ENCODE data around the gene ZNF337. TPM values are rescaled to one million over a fixed set of nuclear protein-coding genes. Genes with fewer than 3 reads are reported as not detected.
A peak's percentile ranks its signal among the peaks of the same experiment; 100 is the strongest.
"Not testable (repeated sequence)": the region's sequence is repeated elsewhere in the genome, so short reads cannot be mapped to it uniquely, and the experiment has no call there.

The ZNF337 gene
- total and polyA plus RNA-seq, 3 experiments from 2014 or later, result 12.5 to 15.4 (median 12.7) TPM

- CTCF ChIA-PET, result no interaction called here
- peak overlapping the region in 4 of 8 donors; percentile 6 to 44 (median 19) for H3K27ac Mint-ChIP-seq
- H3K4me1 Mint-ChIP-seq, result peaks cover 14 to 34% (median 22%) of the 10 kb centered on the region in 3 donors
Observed at GRCh38 chr20:25686081-25687067, 10.3 kb downstream of the ZNF337 start.

GRCh38 chr20:25685276-25686080 is 11.2 kb downstream of the ZNF337 start:
- POLR2A ChIA-PET, result no interaction called here
- Mint-ChIP-seq H3K36me3 (peaks cover 15 to 64% (median 22%) of the 10 kb centered on the region in 3 donors), H3K27ac (peak overlapping the region in 4 of 8 donors; percentile 29 to 73 (median 48)), H3K9me3 (no peaks in the 10 kb centered on the region), H3K4me1 (peaks cover 11 to 32% (median 18%) of the 10 kb centered on the region in 3 donors), H3K27me3 (no peaks in the 10 kb centered on the region), H3K4me3 (peak overlapping the region in 1 of 7 donors; percentile 70)
- no peaks in the 10 kb centered on the region for H3K9me3 ChIP-seq (ENCODE audit: low read length)
- CTCF ChIA-PET, result no interaction called here
- H3K4me1 ChIP-seq (ENCODE audit: insufficient read depth, low read length), result no peaks in the 10 kb centered on the region
- H3K27ac ChIP-seq (ENCODE audit: low read depth, low read length), result no peak overlapping the region
- DNase-seq, result no peak
- H3K36me3 ChIP-seq (ENCODE audit: insufficient read depth, low read length), result peaks cover 10% of the 10 kb centered on the region
- no peaks in the 10 kb centered on the region for H3K27me3 ChIP-seq (ENCODE audit: insufficient read depth, low read length, poor library complexity, severe bottlenecking)
- no peak overlapping the region for H3K4me3 ChIP-seq (ENCODE audit: low read length)

More at GRCh38 chr20:25686081-25687067, 10.3 kb downstream of the ZNF337 start:
- Mint-ChIP-seq H3K27me3 (no peaks in the 10 kb centered on the region), H3K36me3 (peaks cover 15 to 62% (median 20%) of the 10 kb centered on the region in 3 donors), H3K9me3 (no peaks in the 10 kb centered on the region), H3K4me3 (no peak overlapping the region)
- DNase-seq, result no peak
- H3K9me3 ChIP-seq (ENCODE audit: low read length), result no peaks in the 10 kb centered on the region
- H3K4me1 ChIP-seq (ENCODE audit: insufficient read depth, low read length), result no peaks in the 10 kb centered on the region
- H3K27me3 ChIP-seq (ENCODE audit: insufficient read depth, low read length, poor library complexity, severe bottlenecking), result no peaks in the 10 kb centered on the region
- POLR2A ChIA-PET, result no interaction called here
- peaks cover 1% of the 10 kb centered on the region for H3K36me3 ChIP-seq (ENCODE audit: insufficient read depth, low read length)
- no peak overlapping the region for H3K4me3 ChIP-seq (ENCODE audit: low read length)
- no peak overlapping the region for H3K27ac ChIP-seq (ENCODE audit: low read depth, low read length)

GRCh38 chr20:25683826-25684225 is 12.8 kb downstream of the ZNF337 start:
- H3K36me3 ChIP-seq (ENCODE audit: insufficient read depth, low read length); H3K27ac ChIP-seq (ENCODE audit: low read depth, low read length); H3K4me3 Mint-ChIP-seq; H3K4me1 ChIP-seq (ENCODE audit: insufficient read depth, low read length); CTCF ChIA-PET; H3K27me3 ChIP-seq (ENCODE audit: insufficient read depth, low read length, poor library complexity, severe bottlenecking); H3K27me3 Mint-ChIP-seq; H3K9me3 Mint-ChIP-seq; POLR2A ChIA-PET; H3K9me3 ChIP-seq (ENCODE audit: low read length); H3K27ac Mint-ChIP-seq; H3K4me3 ChIP-seq (ENCODE audit: low read length); DNase-seq: not testable (repeated sequence)
- peaks cover 15 to 68% (median 24%) of the 10 kb centered on the region in 3 donors for H3K36me3 Mint-ChIP-seq
- H3K4me1 Mint-ChIP-seq, result peaks cover 15 to 34% (median 25%) of the 10 kb centered on the region in 3 donors

DNA sequence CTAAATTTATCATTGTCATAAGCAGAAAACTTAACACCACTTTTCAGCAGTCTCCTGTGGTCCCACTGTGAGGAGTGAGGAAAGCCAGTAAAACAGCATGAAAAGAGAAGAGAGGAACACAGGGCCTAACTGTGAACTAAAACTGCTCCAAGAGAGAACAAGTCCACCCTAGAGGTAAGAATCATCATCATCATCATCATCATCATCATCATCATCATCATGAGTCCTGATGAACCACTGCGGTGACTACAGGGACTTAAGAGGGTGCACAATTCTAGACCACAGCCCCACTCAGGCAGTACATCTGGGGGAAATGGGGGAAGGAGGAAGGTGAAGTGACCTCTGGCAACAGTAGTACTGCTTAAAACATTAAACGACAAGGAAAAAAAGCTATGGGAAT is 13.6 kb downstream of the ZNF337 start:
- H3K27ac Mint-ChIP-seq, result peak overlapping the region in 2 of 8 donors; percentile 19 to 55
- no peaks in the 10 kb centered on the region for H3K27me3 Mint-ChIP-seq
- peak overlapping the region in 1 of 7 donors; percentile 41 for H3K4me3 Mint-ChIP-seq
- H3K4me1 ChIP-seq (ENCODE audit: insufficient read depth, low read length), result no peaks in the 10 kb centered on the region
- no peaks in the 10 kb centered on the region for H3K9me3 Mint-ChIP-seq
- H3K9me3 ChIP-seq (ENCODE audit: low read length), result no peaks in the 10 kb centered on the region
- H3K4me1 Mint-ChIP-seq, result peaks cover 15 to 35% (median 30%) of the 10 kb centered on the region in 3 donors
- H3K36me3 ChIP-seq (ENCODE audit: insufficient read depth, low read length), result peaks cover 10% of the 10 kb centered on the region
- ChIA-PET CTCF (no interaction called here), POLR2A (no interaction called here)
- H3K36me3 Mint-ChIP-seq, result peaks cover 19 to 71% (median 26%) of the 10 kb centered on the region in 3 donors
- H3K27me3 ChIP-seq (ENCODE audit: insufficient read depth, low read length, poor library complexity, severe bottlenecking), result no peaks in the 10 kb centered on the region
- no peak for DNase-seq
- H3K4me3 ChIP-seq (ENCODE audit: low read length), result no peak overlapping the region
- no peak overlapping the region for H3K27ac ChIP-seq (ENCODE audit: low read depth, low read length)

- H3K4me3 Mint-ChIP-seq, result no peak overlapping the region
- H3K27ac ChIP-seq (ENCODE audit: low read depth, low read length), result no peak overlapping the region
- peaks cover 31% of the 10 kb centered on the region for H3K36me3 ChIP-seq (ENCODE audit: insufficient read depth, low read length)
- H3K27ac Mint-ChIP-seq, result peak overlapping the region in 3 of 8 donors; percentile 18 to 60 (median 50)
- no peaks in the 10 kb centered on the region for H3K4me1 ChIP-seq (ENCODE audit: insufficient read depth, low read length)
- H3K9me3 ChIP-seq (ENCODE audit: low read length), result no peaks in the 10 kb centered on the region
- no peak for DNase-seq
- H3K9me3 Mint-ChIP-seq, result no peaks in the 10 kb centered on the region
- H3K4me3 ChIP-seq (ENCODE audit: low read length), result no peak overlapping the region
- H3K36me3 Mint-ChIP-seq, result peaks cover 28 to 78% (median 44%) of the 10 kb centered on the region in 3 donors
- ChIA-PET CTCF (no interaction called here), POLR2A (no interaction called here)
- H3K27me3 ChIP-seq (ENCODE audit: insufficient read depth, low read length, poor library complexity, severe bottlenecking), result no peaks in the 10 kb centered on the region
- H3K4me1 Mint-ChIP-seq, result peaks cover 4 to 24% (median 16%) of the 10 kb centered on the region in 3 donors
- no peaks in the 10 kb centered on the region for H3K27me3 Mint-ChIP-seq
Observed at GRCh38 chr20:25676164-25676809, 20.4 kb downstream of the ZNF337 start.

DNA sequence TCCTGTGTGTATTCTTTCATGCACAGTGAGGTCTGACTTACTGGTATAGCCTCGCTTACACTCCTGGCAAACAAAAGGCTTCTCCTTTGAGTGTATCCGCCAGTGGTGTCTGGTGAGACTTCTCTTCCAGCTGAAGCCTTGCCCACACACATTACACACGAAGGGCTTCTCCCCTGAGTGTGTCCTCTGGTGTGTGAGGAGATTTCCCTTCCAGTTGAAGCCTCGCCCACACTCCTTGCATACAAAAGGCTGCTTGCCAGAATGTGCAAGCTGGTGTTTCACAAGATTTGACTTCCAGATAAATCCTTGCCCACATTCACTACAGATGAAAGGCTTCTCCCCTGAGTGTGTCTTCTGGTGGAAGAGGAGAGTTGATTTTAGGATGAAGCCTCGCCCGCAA is 21.5 kb downstream of the ZNF337 start:
- Histone ChIP-seq H3K27me3 (ENCODE audit: insufficient read depth, low read length, poor library complexity, severe bottlenecking) (no peaks in the 10 kb centered on the region), H3K4me1 (ENCODE audit: insufficient read depth, low read length) (no peaks in the 10 kb centered on the region), H3K4me3 (ENCODE audit: low read length) (no peak overlapping the region), H3K9me3 (ENCODE audit: low read length) (no peaks in the 10 kb centered on the region), H3K27ac (ENCODE audit: low read depth, low read length) (no peak overlapping the region), H3K36me3 (ENCODE audit: insufficient read depth, low read length) (peaks cover 23% of the 10 kb centered on the region)
- peaks cover 28 to 70% (median 42%) of the 10 kb centered on the region in 3 donors for H3K36me3 Mint-ChIP-seq
- DNase-seq, result no peak
- ChIA-PET POLR2A (no interaction called here), CTCF (no interaction called here)
- peak overlapping the region in 1 of 8 donors; percentile 32 for H3K27ac Mint-ChIP-seq
- peaks cover 4 to 20% (median 16%) of the 10 kb centered on the region in 3 donors for H3K4me1 Mint-ChIP-seq
- no peaks in the 10 kb centered on the region for H3K9me3 Mint-ChIP-seq
- no peaks in the 10 kb centered on the region for H3K27me3 Mint-ChIP-seq
- H3K4me3 Mint-ChIP-seq, result no peak overlapping the region

DNA sequence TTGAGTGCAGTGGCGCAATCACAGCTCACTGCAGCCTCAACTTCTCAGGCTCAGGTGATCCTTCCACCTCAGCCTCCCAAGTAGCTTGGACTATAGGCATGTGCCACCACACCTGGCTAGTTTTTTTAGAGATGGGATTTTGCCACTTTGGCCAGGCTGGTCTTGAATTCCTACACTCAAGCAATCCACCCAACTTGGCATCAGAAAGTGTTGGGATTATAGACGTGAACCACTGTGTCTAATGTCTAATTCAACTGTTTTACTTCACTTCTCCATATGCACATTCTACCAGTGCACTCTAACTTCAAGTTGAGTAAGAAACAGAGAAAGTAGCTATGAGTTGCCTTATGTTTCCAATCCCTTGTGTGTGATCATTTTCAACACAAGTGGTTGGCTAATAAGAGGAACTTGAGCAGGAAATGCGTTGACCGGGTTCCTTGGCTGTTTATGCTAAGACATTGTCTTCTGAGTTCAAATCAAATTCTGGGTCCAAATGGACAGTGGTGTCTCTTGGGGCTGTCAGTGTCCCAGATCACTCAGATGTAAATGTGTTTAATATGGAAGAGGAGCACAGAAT is 23.9 kb downstream of the ZNF337 start:
- H3K36me3 ChIP-seq (ENCODE audit: insufficient read depth, low read length), result peaks cover 23% of the 10 kb centered on the region
- H3K27ac ChIP-seq (ENCODE audit: low read depth, low read length), result no peak overlapping the region
- no peak for DNase-seq
- no peak overlapping the region for H3K4me3 Mint-ChIP-seq
- H3K4me1 Mint-ChIP-seq, result peaks cover 0 to 11% (median 0%) of the 10 kb centered on the region in 3 donors
- H3K27me3 ChIP-seq (ENCODE audit: insufficient read depth, low read length, poor library complexity, severe bottlenecking), result no peaks in the 10 kb centered on the region
- CTCF ChIA-PET, result no interaction called here
- peaks cover 24 to 48% (median 38%) of the 10 kb centered on the region in 3 donors for H3K36me3 Mint-ChIP-seq
- H3K4me1 ChIP-seq (ENCODE audit: insufficient read depth, low read length), result no peaks in the 10 kb centered on the region
- no peaks in the 10 kb centered on the region for H3K9me3 Mint-ChIP-seq
- peak overlapping the region in 1 of 8 donors; percentile 11 for H3K27ac Mint-ChIP-seq
- no peaks in the 10 kb centered on the region for H3K9me3 ChIP-seq (ENCODE audit: low read length)
- no peaks in the 10 kb centered on the region for H3K27me3 Mint-ChIP-seq
- POLR2A ChIA-PET, result no interaction called here
- H3K4me3 ChIP-seq (ENCODE audit: low read length), result no peak overlapping the region
